Sigmoid colon (tissue), 4 donors: ENCODE data around the gene KCNAB1.

ENCODE experiments used
- EP300 ChIP-seq, 4 donors: sonication (generic); formaldehyde crosslinking; IDR thresholded peaks; one replicate each; pipeline ENCODE4 v1.6.1; 2017; ENCODE audit warnings: antibody characterized with exemption in 4 of 4
- POLR2A ChIP-seq, 2 donors: fragments of 450-650 bp; IDR thresholded peaks; one replicate each; pipeline ENCODE4 v1.6.1; 2016; ENCODE audit warnings: antibody characterized with exemption in 2 of 2, mild to moderate bottlenecking in 2 of 2, moderate library complexity in 2 of 2
- POLR2AphosphoS5 ChIP-seq, 4 donors: sonication (generic); formaldehyde crosslinking; IDR thresholded peaks; one replicate each; pipeline ENCODE4 v1.6.1; 2017; ENCODE audit warnings: antibody characterized with exemption in 4 of 4
- TF ChIP-seq, protein P1 (sequence below), 4 experiments: fragments of 450-650 bp in 3 of 4; fragments of 200-600 bp in 1 of 4; IDR thresholded peaks; one replicate each; pipeline ENCODE4 v1.5.1; 2016 to 2019; ENCODE audit warnings: antibody characterized with exemption in 4 of 4, mild to moderate bottlenecking in 3 of 4, moderate library complexity in 2 of 4

DNA sequence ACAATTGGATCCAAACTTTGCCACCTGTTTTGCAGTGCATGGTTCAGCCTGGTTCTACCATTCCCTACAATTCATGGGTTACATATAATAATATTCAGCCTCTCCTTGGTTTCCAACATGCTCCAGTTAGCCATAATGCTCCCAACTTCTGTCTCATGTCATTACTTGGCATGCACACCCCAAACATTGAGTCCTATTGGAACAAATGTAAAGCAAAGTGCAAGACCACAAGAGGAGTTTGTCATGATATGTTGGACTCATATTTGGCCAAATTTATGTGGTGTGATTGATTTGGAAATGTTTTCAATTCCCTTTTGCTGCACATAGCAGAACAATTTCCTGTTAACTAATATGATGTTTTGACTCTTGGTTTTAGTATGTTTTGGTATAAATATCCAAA lies 50.2 kb downstream of the KCNAB1 start:
- TF ChIP-seq, protein P1, sequence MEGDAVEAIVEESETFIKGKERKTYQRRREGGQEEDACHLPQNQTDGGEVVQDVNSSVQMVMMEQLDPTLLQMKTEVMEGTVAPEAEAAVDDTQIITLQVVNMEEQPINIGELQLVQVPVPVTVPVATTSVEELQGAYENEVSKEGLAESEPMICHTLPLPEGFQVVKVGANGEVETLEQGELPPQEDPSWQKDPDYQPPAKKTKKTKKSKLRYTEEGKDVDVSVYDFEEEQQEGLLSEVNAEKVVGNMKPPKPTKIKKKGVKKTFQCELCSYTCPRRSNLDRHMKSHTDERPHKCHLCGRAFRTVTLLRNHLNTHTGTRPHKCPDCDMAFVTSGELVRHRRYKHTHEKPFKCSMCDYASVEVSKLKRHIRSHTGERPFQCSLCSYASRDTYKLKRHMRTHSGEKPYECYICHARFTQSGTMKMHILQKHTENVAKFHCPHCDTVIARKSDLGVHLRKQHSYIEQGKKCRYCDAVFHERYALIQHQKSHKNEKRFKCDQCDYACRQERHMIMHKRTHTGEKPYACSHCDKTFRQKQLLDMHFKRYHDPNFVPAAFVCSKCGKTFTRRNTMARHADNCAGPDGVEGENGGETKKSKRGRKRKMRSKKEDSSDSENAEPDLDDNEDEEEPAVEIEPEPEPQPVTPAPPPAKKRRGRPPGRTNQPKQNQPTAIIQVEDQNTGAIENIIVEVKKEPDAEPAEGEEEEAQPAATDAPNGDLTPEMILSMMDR (IDR thresholded peaks at IDR 0.05): no peak
- TF ChIP-seq POLR2AphosphoS5 (IDR thresholded peaks at IDR 0.05): no peak
- TF ChIP-seq POLR2A (IDR thresholded peaks at IDR 0.05): no peak
- no peak for TF ChIP-seq EP300 (IDR thresholded peaks at IDR 0.05)
